GM19239 (cell line): ENCODE measurements around the gene IL20RA.
"Not testable (repeated sequence)": the region's sequence is repeated elsewhere in the genome, so short reads cannot be mapped to it uniquely, and the experiment has no call there.

Experiments
- DNase-seq: peaks from one replicate; pipeline ENCODE4 v3.0.0; 2011; ENCODE audit warnings: low spot score; ENCODE audit not compliant: insufficient read length
- FAIRE-seq: peaks from 2 replicates; lab custom pipeline; 2011; peaks lifted over from hg19 to GRCh38; lab: Jason Lieb, UNC

IL20RA gene

GRCh38 chr6:136980070-136980469, 64.7 kb downstream of the IL20RA start:
- no peak for DNase-seq
- no peak for FAIRE-seq

GRCh38 chr6:136979206-136979605, 65.6 kb downstream of the IL20RA start:
- FAIRE-seq (no peak), DNase-seq (no peak)

GRCh38 chr6:136977075-136977474, 67.7 kb downstream of the IL20RA start:
- FAIRE-seq (no peak), DNase-seq (no peak)

- FAIRE-seq (peak; percentile 39), DNase-seq (no peak)
Measured at GRCh38 chr6:136975089-136975715, 69.6 kb downstream of the IL20RA start.

GRCh38 chr6:136973781-136974180, 71.0 kb downstream of the IL20RA start:
- FAIRE-seq: not testable (repeated sequence)

GRCh38 chr6:136971609-136972008, 73.2 kb downstream of the IL20RA start:
- FAIRE-seq: no peak
- no peak for DNase-seq

More at GRCh38 chr6:136973781-136974180, 71.0 kb downstream of the IL20RA start:
- DNase-seq: not testable (repeated sequence)

- DNase-seq (no peak), FAIRE-seq (no peak)
Measured at GRCh38 chr6:136969930-136970329, 74.8 kb downstream of the IL20RA start.

GRCh38 chr6:136969433-136969832, 75.3 kb downstream of the IL20RA start:
- no peak for FAIRE-seq
- DNase-seq: no peak

- no peak for DNase-seq
Measured at GRCh38 chr6:136968837-136969236, 75.9 kb downstream of the IL20RA start.

GRCh38 chr6:136967876-136968752, 76.7 kb downstream of the IL20RA start:
- DNase-seq: peak; percentile 60
- FAIRE-seq: peak; percentile 93

More at GRCh38 chr6:136968837-136969236, 75.9 kb downstream of the IL20RA start:
- no peak for FAIRE-seq

GRCh38 chr6:136964398-136964797, 80.4 kb downstream of the IL20RA start:
- DNase-seq (no peak), FAIRE-seq (no peak)

- DNase-seq (no peak), FAIRE-seq (no peak)
Measured at GRCh38 chr6:136963259-136963658, 81.5 kb downstream of the IL20RA start.

GRCh38 chr6:136962661-136963060, 82.1 kb downstream of the IL20RA start:
- FAIRE-seq: no peak
- DNase-seq: no peak

- no peak for FAIRE-seq
- DNase-seq: no peak
Measured at GRCh38 chr6:136961848-136962247, 82.9 kb downstream of the IL20RA start.

- no peak for DNase-seq
- no peak for FAIRE-seq
Measured at GRCh38 chr6:136960781-136961180, 84.0 kb downstream of the IL20RA start.

GRCh38 chr6:136959935-136960334, 84.8 kb downstream of the IL20RA start:
- not testable (repeated sequence) for DNase-seq, FAIRE-seq

- FAIRE-seq: no peak
- no peak for DNase-seq
Measured at GRCh38 chr6:136959471-136959891, 85.3 kb downstream of the IL20RA start.

- DNase-seq (no peak), FAIRE-seq (no peak)
Measured at GRCh38 chr6:136958168-136958567, 86.6 kb downstream of the IL20RA start.

- peak; percentile 39 for FAIRE-seq
Measured at GRCh38 chr6:136956590-136957544, 87.9 kb downstream of the IL20RA start.

GRCh38 chr6:136955123-136955522, 89.6 kb downstream of the IL20RA start:
- DNase-seq (no peak), FAIRE-seq (no peak)

More at GRCh38 chr6:136956590-136957544, 87.9 kb downstream of the IL20RA start:
- DNase-seq: no peak
